ENCODE data around the gene MLN.
A peak's percentile ranks its signal among the peaks of the same experiment; 100 is the strongest.

MLN gene

DNA sequence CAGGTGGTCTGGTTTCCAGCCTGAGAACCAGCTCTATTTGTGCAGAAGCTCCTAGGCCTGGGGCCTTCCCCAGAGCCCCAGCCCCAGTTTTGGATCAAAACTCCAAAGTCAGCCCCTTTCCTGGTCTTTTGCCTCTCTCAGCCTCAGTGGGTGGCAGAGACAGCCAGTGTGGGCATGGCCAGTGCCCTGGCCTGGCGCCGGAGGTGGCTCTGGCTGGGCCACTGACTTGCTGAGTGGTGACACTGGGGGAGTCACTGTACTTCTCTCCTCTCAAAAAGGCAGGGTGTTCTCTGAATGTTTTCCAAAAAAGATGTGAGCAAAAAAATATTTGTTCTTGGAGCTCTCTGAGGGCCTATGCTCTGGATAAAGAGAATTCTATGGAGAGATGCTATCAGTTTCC lies 20.0 kb upstream of the MLN start:
- H4K20me1 ChIP-seq (ENCODE audit: insufficient read depth, low read length), result peaks cover 5% of the 10 kb centered on the region; the same call in 1 of the 2 replicates
- H3K9me3 ChIP-seq (ENCODE audit: insufficient read depth, low read length, severe bottlenecking), result no peaks in the 10 kb centered on the region
- no peak overlapping the region for H3K9ac ChIP-seq (ENCODE audit: low read depth, low read length)
- H2AFZ ChIP-seq (ENCODE audit: low read depth, low read length), result no peak overlapping the region
- no peak overlapping the region for H3K27ac ChIP-seq (ENCODE audit: low read length)
- H3K4me2 ChIP-seq (ENCODE audit: insufficient read depth, low read length), result no peak overlapping the region
- no peaks in the 10 kb centered on the region for H3K79me2 ChIP-seq (ENCODE audit: insufficient read depth, low read length)
- no peak overlapping the region for H3K4me3 ChIP-seq (ENCODE audit: low read depth in 1 of 2, low read length in 2 of 2)
- no peaks in the 10 kb centered on the region for H3K4me1 ChIP-seq (ENCODE audit: insufficient read depth, low read length)
- DNase-seq, result no peak
- no peaks in the 10 kb centered on the region for H3K36me3 ChIP-seq (ENCODE audit: insufficient read depth, low read length)
- H3K27me3 ChIP-seq (ENCODE audit: insufficient read depth, low read length, poor library complexity), result peaks cover 10% of the 10 kb centered on the region
- TF ChIP-seq, protein P1, sequence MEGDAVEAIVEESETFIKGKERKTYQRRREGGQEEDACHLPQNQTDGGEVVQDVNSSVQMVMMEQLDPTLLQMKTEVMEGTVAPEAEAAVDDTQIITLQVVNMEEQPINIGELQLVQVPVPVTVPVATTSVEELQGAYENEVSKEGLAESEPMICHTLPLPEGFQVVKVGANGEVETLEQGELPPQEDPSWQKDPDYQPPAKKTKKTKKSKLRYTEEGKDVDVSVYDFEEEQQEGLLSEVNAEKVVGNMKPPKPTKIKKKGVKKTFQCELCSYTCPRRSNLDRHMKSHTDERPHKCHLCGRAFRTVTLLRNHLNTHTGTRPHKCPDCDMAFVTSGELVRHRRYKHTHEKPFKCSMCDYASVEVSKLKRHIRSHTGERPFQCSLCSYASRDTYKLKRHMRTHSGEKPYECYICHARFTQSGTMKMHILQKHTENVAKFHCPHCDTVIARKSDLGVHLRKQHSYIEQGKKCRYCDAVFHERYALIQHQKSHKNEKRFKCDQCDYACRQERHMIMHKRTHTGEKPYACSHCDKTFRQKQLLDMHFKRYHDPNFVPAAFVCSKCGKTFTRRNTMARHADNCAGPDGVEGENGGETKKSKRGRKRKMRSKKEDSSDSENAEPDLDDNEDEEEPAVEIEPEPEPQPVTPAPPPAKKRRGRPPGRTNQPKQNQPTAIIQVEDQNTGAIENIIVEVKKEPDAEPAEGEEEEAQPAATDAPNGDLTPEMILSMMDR (IDR thresholded peaks at IDR 0.05; ENCODE audit: borderline replicate concordance, extremely low read depth, low read length, poor library complexity, severe bottlenecking), result no peak
- no peak for TF ChIP-seq EZH2 (IDR thresholded peaks at IDR 0.05; ENCODE audit: borderline replicate concordance, low read depth, low read length, severe bottlenecking)
- no peak for ATAC-seq (ENCODE audit: insufficient read depth, low read depth)

DNA sequence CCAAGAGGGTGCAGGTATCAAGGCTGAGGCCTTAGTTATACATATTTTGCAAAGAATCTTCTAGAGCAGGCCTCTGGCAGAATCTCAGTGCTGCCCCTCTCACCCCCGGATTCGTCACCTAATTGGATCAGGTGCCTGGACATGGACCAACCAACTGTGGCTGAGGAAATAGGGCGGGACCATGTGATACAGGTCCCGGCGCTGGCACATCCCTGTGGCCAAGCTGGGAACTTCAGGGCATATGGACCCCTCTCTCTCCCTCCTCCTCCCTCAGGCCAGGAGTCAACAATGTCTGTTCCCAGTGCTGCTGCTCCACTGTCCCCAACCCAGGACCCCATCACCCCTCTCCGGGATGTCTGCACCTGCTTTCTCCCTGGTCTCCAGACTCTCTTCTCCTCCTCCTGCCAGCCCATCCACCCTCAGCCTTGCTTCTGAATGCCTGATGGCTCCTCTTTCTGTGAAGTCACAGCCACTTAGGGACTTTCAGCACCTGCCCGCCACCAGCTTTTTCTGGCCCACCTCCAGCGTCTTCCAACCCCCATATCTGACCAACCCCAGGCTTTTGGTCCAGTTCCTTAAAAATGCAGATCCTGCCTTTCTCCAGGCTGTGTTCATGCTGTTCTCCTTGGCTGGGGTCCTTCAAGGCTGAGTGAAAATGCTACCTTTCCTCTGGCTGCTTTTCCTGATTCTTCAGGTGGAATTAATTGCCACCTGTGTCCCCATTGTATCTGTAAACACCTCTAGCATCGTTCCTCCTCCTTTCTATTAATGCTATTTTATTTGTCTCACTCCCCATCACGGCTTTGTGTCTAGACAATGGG lies 19.0 kb upstream of the MLN start:
- TF ChIP-seq, protein P1 (IDR thresholded peaks at IDR 0.05; ENCODE audit: borderline replicate concordance, extremely low read depth, low read length, poor library complexity, severe bottlenecking), result peak; percentile 45
- no peak for TF ChIP-seq EZH2 (IDR thresholded peaks at IDR 0.05; ENCODE audit: borderline replicate concordance, low read depth, low read length, severe bottlenecking)
- no peak overlapping the region for H3K9ac ChIP-seq (ENCODE audit: low read depth, low read length)
- no peaks in the 10 kb centered on the region for H3K9me3 ChIP-seq (ENCODE audit: insufficient read depth, low read length, severe bottlenecking)
- DNase-seq (peak; percentile 15), ATAC-seq (ENCODE audit: insufficient read depth, low read depth) (peak; percentile 58; the same call in 2 of the 3 replicates)
- peaks cover 5% of the 10 kb centered on the region; the same call in 1 of the 2 replicates for H4K20me1 ChIP-seq (ENCODE audit: insufficient read depth, low read length)
- H2AFZ ChIP-seq (ENCODE audit: low read depth, low read length), result no peak overlapping the region
- H3K4me1 ChIP-seq (ENCODE audit: insufficient read depth, low read length), result no peaks in the 10 kb centered on the region
- no peak overlapping the region for H3K4me2 ChIP-seq (ENCODE audit: insufficient read depth, low read length)
- no peak overlapping the region for H3K4me3 ChIP-seq (ENCODE audit: low read depth in 1 of 2, low read length in 2 of 2)
- peaks cover 8% of the 10 kb centered on the region for H3K27me3 ChIP-seq (ENCODE audit: insufficient read depth, low read length, poor library complexity)
- no peak overlapping the region for H3K27ac ChIP-seq (ENCODE audit: low read length)
- no peaks in the 10 kb centered on the region for H3K79me2 ChIP-seq (ENCODE audit: insufficient read depth, low read length)
- H3K36me3 ChIP-seq (ENCODE audit: insufficient read depth, low read length), result no peaks in the 10 kb centered on the region

DNA sequence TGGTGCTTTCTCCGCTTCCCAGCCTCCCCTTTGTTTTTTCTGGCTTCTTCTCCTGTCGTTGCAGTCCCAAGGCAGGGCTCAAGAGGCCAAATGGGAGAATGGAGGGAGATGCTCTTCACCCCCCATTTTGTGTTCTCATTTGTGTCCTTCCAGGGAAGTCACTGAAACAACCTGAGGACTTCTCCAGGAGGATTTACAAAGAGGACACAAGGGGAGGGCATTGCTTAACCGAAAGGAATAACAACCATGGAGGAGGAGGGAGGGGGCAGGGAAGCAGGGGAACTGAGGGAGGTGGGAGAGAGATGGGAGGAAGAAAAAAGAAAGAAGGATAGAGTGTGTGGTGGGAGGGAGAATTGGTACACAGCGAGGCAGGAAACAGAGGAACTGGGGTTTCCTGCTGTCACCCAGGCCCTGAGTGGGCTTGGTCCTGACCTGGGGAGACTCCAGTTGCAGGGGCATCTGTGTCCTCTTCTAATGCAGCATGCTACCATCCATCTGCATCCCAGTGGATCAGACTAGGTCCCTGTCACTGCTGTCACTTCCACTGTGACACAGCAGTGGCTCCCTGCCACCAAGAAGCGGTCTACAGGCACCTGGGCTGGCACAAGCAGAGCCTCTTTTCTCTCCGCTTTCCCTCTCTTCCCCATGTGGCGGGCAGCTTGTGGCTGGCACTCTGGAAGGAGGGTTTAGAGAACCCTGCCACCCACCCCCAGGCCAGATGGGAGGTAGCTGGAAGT lies 17.1 kb upstream of the MLN start:
- Histone ChIP-seq H3K79me2 (ENCODE audit: insufficient read depth, low read length) (no peaks in the 10 kb centered on the region), H3K4me2 (ENCODE audit: insufficient read depth, low read length) (no peak overlapping the region), H4K20me1 (ENCODE audit: insufficient read depth, low read length) (no peaks in the 10 kb centered on the region; the same call in 1 of the 2 replicates), H3K27me3 (ENCODE audit: insufficient read depth, low read length, poor library complexity) (peaks cover 8% of the 10 kb centered on the region), H3K36me3 (ENCODE audit: insufficient read depth, low read length) (no peaks in the 10 kb centered on the region), H3K9me3 (ENCODE audit: insufficient read depth, low read length, severe bottlenecking) (no peaks in the 10 kb centered on the region), H3K4me3 (ENCODE audit: low read depth in 1 of 2, low read length in 2 of 2) (no peak overlapping the region), H3K4me1 (ENCODE audit: insufficient read depth, low read length) (no peaks in the 10 kb centered on the region), H3K27ac (ENCODE audit: low read length) (no peak overlapping the region), H3K9ac (ENCODE audit: low read depth, low read length) (no peak overlapping the region), H2AFZ (ENCODE audit: low read depth, low read length) (no peak overlapping the region)
- ATAC-seq (ENCODE audit: insufficient read depth, low read depth) (no peak), DNase-seq (no peak)
- TF ChIP-seq, protein P1 (IDR thresholded peaks at IDR 0.05; ENCODE audit: borderline replicate concordance, extremely low read depth, low read length, poor library complexity, severe bottlenecking), result no peak
- no peak for TF ChIP-seq EZH2 (IDR thresholded peaks at IDR 0.05; ENCODE audit: borderline replicate concordance, low read depth, low read length, severe bottlenecking)

All from DND-41 (cell line).